NCI-H460 (cell line): Measurements from ENCODE around the gene PRR19. TPM values are rescaled to one million over a fixed set of nuclear protein-coding genes. Genes with fewer than 3 reads are reported as not detected.

ENCODE experiments used
- DNase-seq: peaks from one replicate; pipeline ENCODE4 v3.0.0-alpha.2; 2016; ENCODE audit warnings: low read depth; ENCODE audit errors: extremely low read depth
- total RNA-seq: library from RNA; depleted of rRNA; stranded (reverse); fragments of >200 nt; shearing (Covaris generic); gene quantifications from 2 replicates; pipeline ENCODE4 v1.2.3, GENCODE V29; 2014

PRR19 gene
- total RNA-seq, 1 experiment from 2014 or later, result 0.35 TPM

DNA sequence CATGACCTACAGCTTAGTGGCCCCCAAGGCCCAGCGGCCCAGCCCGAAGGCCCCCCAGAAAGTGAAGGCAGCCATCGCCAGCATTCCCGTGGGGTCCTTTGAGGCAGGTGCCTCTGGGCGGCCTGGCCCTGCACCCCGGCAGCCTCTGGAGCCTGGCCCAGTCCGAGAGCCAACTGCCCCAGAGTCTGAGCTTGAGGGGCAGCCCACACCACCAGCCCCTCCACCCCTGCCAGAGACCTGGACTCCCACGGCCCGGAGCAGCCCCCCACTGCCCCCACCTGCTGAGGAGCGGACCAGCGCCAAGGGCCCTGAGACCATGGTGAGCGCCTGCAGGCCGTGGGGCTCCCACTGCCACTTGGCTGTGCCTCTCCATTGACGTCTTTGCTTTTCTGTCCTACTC, 9.0 kb upstream of the PRR19 start:
- DNase-seq, result no peak

DNA sequence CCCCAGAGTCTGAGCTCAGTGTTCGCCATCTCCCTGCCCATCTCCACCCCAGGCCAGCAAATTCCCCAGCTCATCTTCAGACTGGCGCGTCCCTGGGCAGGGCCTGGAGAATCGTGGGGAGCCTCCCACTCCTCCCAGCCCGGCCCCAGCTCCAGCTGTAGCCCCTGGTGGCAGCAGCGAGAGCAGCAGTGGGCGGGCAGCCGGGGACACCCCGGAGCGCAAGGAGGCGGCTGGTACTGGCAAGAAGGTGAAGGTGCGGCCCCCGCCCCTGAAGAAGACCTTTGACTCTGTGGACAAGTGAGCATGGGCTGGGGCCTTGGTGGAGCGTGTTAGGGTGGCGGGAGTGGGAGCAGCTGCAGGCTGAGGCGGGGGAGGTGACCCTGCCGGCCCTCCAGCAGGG, 8.4 kb upstream of the PRR19 start:
- DNase-seq, result no peak

DNA sequence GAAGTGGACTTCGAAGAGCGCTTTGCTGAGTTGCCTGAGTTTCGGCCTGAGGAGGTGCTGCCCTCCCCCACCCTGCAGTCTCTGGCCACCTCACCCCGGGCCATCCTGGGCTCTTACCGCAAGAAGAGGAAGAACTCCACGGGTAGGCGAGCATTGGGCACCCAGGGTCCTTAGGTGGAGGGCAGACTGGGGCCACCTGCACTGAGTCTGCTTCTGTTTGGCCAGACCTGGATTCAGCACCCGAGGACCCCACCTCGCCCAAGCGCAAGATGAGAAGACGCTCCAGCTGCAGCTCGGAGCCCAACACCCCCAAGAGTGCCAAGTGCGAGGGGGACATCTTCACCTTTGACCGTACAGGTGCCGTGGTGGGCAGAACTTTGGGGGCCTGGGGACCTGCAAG, 8.0 kb upstream of the PRR19 start:
- no peak for DNase-seq

DNA sequence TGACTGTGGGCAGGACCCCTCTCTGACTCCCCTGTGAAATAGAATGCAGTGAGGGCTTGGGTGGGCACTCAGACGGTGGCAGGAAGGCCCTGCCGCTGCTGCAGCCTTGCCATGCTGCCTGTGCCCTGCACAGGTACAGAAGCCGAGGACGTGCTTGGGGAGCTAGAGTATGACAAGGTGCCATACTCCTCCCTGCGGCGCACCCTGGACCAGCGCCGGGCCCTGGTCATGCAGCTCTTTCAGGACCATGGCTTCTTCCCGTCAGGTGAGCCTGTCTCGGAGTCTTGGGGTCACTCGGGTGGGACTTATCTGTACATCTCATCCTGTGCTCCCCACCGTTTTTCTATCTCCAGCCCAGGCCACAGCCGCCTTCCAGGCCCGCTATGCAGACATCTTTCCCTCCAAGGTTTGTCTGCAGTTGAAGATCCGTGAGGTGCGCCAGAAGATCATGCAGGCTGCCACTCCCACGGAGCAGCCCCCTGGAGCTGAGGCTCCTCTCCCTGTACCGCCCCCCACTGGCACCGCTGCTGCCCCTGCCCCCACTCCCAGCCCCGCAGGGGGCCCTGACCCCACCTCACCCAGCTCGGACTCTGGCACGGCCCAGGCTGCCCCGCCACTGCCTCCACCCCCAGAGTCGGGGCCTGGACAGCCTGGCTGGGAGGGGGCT, 7.3 kb upstream of the PRR19 start:
- no peak for DNase-seq

DNA sequence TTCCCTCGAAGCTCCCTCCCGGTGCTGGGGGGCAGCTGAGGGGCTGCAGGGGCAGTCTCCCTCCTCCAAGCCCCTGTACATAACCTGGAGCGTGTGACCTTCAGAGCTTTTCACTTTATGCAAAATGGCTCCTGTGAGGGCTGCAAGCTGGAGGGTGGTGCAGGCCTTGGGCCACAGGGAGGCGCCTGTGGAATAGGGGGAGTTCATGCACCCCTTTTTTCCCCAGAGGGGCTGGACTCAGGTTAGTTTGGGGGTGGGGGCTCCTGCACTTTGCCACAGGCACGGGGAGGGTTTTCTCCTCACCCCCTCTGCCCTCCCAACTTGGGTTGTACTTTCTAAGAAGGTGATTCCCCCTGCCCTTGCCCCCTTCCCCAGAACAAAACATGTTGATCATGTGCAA, 6.6 kb upstream of the PRR19 start:
- DNase-seq, result no peak

DNA sequence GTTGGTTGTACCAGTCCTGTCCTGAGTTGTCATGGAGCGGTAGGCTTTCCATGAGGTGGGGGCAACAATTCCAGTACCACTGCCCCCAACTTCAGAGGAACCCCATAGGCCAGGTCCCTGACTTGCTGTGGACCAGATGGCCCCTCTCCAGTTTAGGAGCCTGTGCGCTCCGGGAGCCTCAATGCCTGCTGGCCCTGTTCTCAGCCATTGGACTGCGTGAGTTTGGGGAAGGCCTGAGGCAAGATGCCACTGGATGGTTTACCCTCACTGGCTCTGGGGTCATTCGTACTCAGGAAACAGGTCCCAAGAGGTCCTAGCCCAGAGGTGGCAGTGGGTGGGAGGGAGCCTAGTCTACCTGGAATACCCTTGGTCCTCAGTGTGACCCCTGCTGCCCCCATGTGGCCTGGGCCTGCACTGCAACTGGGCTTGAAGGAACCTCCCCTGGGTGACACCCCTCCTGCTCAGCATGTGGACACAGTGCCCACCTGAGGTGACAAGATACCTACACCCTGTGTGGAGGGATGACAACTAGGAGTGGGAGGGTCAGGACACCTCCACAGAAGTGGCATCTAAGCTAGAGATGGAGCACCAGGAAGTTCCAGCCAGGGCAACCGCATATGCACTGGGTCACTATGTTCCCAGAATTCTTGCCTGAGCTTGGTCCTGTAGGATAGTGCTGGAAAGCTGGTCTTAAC, 6.0 kb upstream of the PRR19 start:
- peak; percentile 56 for DNase-seq

DNA sequence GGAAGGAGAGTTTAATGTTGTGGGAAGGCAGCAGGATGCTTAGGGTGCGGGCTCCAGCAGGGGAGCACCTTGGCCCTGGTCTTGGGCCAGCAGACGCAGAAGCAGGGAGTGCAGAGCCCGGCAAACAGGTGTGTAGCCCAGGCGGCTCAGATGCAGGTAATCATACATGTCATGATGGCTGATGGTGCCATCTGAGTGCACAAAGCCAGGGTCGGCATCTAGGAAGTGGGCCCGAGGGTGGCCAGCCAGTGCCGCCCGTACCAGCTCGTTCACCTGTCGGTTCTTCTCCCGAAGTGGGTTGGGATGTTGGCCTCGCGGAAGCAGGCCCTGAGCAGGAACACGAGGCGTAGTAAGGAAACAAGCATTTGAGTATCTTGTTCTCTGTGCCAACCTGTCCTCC, 4.9 kb upstream of the PRR19 start:
- DNase-seq, result no peak

DNA sequence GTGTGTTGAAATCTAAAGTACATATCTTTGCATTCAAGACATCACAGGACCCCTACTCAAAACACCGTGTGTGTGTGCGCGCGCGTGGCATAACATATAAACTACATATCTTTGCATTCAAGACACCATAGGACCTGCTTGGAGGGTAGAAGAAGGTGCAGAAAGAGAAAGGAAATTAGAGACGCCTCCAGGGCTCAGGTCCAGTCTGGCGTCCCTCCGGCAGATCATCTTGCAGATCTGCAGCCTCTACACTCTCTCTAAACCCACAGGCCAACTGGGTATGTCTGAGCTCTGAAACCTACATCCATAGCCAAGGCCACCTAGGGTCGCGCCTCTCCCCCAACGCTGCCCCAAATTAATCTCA, 1.2 kb downstream of the PRR19 start:
- no peak for DNase-seq

DNA sequence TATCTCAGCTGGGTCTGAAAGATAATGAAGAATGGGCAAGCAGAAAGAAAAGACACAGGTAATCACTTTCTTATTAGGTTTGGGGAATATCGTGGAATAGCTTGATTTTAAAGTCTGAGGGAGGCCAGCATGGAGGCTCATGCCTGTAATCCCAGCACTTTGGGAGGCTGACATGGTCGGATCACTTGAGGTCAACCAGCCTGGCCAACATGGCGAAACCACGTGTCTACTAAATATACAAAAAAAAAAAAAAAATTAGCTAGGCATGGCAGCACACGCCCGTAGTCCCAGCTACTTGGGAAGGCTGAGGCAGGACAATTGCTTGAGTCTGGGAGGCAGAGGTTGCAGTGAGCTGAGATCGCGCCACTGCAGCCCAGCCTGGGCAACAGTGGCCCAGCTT, 1.9 kb downstream of the PRR19 start:
- no peak for DNase-seq

DNA sequence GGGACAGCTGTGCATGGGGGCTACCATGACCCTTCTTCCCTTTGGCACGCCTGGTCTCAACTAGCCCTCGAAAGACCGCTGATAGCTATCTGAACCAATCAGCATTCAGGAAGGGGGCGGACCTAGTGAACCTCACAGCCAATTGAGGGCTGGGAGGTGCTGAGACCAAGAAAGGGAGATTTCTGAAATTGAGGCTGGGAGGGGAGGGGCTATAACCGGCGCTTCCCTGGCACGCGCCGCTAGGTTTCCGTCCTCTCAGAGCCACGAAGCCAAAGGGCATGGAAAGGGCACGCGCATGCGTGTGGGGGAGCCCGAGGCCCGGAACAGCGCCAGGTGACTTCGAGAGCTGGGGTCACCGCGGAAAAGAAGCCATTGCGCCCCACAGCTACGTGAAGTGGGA, 4.7 kb downstream of the PRR19 start:
- DNase-seq, result no peak

DNA sequence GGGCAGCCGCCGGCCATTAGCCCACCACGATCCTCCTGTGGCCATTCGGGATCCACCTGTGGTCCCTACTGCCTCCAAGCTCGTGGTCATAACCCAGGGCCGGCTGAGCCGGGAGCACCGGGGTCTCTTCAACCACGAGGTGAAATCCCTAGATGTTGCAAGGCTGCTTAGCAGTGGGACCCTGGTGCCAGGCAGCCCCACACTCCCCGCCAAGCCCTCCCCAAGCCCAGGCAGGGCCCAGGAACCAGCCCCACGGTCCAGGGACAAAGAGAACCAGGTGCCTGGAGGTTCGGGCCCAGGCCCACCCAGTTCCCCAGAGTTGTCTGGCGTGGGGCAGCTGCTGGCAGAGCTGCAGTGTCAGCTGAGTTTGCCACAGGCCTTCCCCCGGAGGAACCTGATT, 7.8 kb downstream of the PRR19 start:
- no peak for DNase-seq

DNA sequence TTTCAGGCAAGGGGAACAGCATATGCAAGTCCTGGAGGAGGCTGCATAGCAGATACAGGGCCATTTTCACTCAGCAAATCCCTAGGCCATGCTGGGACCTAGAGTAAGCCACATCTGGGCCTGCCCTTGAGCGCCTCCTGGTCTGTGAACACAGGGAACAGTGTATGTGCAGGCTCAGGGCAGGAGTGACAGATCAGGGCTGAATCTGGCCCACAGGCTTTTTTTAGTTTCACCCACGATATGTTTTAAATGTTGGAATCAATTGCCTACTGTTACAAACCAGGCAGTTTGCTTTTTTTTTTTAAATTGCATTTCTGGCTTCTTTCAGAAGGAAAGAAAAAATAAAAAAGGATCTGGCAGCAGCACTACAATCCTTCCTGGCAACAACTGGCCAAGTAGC, 9.7 kb downstream of the PRR19 start:
- no peak for DNase-seq

DNA sequence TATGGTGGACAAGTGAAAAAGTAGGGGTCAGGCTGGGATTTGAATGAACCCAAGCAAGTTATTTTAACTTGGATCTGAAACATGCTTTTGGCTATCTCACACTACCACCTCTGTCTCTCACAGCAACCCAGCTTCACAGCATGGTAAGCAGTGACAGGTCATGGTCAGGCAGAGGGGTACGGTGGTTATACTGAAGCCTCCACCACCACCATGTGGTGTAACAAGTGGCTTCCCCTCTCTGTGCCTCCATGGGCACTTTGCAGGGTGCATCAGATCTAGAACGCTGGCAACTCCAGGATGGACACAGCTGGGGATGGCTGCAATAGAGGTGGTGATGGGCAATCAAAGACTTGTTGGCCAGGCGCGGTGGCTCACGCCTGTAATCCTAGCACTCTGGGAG, 10.4 kb downstream of the PRR19 start:
- no peak for DNase-seq

DNA sequence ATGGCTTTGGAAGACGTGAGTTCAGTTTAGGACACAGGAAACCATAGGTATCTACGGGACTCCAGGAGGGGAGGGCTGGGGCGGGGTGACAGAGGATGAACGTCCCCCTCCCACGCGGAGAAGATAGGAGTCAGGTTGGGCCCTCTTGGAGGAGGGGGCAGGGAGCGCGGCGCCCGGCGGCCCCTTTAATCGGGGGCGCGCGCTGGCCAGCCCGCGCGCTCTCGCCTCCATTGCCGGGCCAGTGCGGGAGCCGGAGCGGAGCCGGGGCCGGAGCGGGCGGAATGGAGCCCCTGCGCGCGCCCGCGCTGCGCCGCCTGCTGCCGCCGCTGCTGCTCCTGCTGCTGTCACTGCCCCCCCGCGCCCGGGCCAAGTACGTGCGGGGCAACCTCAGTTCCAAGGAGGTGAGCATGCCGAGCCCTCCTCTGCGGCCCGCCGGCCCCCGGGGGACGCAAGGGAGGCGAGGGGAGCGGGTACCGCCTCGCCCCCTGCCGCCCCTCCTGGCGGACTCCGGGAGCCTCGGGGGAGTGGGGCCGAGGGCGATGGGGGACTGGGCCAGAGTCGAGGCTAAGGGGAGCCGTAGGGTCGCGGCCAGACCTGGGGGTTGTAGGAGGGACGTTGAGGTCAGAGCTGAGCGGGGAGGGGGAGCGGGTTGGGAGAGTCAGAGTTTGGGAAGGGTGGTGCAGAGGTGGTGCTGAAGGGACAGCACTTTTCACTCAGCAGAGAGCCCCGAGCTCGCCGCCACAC, 11.3 kb downstream of the PRR19 start, which contains the start of gene TMEM145:
Gene TMEM145 (plus strand): TSS at position 214 of the 744 bp plus-strand sequence. CDS start 68 bp downstream, at position 282.
- DNase-seq, result no peak

DNA sequence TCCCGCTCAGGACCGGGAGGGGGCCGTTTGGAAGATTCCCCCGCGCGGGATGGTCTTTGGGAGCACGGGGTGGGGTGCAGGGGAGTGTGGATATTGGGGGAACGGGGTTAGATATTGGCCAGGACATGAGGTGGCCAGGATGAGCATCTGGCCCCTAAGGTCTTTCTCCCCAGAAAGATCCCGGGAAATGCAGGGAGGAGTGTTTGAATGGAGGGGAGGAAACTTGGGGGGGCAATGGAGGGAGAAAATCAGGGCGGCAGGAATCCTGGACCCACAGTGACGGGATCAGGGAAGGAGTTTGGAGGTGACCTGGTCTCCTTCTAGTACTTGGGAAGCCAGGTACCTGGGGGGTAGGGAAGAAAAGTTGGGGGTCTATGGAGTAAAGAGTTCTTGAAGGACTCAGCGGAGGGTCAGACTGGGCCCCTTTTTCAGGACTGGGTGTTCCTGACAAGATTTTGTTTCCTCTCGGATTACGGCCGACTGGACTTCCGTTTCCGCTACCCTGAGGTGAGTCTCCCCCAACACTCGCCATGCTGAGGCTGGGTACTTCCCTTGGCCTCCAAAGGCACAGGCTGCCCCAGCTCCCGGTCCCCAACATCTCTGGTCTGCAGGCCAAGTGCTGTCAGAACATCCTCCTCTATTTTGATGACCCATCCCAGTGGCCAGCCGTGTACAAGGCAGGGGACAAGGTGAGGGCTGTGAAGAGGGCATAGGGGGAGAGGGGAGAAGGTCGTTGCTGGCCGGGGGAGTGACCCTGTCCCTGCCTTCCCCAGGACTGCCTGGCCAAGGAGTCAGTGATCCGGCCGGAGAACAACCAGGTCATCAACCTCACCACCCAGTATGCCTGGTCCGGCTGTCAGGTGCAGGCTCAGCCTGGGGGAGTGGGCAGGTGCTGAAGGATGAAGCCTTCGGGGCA, 12.2 kb downstream of the PRR19 start:
- no peak for DNase-seq

DNA sequence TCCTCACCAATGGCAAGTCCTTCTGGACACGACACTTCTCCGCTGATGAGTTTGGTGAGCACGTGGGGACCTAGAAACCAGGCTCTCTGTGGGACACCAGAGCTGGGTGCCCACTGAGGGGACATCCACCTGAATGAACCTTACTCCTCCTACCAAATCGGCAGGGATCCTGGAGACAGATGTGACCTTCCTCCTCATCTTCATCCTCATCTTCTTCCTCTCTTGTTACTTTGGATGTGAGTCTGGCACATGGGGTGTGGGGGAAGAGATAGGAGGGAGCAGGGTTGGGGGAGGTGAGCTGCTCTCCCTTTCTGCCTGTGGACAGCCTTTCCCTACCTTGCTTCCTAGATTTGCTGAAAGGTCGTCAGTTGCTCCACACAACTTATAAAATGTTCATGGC, 13.1 kb downstream of the PRR19 start:
- DNase-seq, result no peak

DNA sequence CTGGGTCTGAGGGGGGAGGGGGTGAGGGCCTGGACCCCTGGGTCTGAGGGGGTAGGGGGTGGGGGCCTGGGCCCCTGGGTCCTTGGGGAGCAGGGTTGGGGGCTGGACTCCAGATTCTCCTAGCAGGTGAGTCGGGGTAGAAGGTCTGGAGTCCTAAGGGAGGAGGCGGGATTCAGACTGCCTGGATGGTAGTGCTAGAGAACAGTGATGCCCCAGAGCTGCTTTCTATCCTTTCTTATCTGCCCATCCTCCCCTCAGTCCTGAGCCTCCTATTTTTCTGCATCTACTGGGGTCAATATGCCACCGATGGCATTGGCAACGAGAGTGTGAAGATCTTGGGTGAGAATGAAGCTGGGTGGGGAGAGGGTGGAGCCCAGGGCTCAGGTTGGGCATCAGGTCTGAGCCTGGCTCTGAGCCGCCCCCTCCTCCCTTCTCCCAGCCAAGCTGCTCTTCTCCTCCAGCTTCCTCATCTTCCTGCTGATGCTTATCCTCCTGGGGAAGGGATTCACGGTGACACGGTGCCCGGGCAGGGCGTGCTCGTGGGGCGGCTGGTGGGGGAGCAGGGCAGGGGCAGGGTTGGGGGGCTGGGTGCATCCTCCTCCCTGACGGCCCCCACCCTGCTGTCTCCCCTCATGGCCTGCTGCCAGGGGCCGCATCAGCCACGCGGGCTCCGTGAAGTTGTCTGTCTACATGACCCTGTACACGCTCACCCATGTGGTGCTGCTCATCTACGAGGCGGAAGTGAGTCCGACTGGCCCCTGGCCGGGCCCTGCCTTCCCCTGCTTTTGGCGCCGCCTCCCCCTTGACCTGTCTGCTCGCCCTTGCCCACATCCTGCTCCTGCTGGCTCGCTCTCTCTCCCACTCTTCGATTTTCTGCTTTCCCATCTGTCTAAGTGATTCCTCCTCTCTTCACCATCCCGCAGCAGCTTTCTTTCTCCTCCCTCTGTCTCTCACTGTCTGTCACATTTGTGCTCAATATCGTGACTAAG, 14.6 kb downstream of the PRR19 start:
- no peak for DNase-seq

DNA sequence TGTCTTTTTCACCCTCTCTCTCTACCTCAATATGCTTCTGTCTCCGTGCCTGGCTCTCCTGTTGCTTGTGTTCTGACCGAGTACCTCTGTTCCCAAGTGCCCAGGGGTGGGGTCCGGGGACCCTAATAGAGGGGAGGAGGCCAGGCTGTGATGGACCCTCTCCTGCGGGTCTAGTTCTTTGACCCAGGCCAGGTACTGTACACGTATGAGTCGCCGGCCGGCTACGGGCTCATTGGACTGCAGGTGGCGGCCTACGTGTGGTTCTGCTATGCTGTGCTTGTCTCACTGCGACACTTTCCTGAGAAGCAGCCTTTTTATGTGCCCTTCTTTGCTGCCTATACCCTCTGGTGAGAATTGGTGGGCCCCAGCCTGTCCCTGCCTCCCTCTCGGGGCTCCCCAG, 15.6 kb downstream of the PRR19 start:
- DNase-seq, result no peak

DNA sequence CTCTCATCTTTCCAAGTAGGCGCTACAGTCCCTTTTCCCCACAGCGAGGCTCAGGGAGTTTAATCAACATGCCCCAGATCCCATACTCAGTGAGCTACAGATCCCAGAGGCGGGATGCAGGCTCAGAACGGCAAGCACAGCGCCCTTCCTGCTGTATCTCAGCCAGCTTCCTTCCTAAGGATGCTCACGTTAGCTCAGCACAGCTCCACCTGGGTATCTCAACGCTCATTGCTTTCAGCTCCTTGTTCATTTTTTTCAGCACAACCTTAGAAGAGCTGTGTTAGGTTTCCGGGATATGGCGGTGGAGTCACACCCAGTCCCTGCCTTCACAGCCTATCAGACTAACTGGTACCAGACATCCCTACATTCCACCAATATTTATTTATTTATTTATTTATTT, 20.4 kb downstream of the PRR19 start:
- DNase-seq, result no peak

DNA sequence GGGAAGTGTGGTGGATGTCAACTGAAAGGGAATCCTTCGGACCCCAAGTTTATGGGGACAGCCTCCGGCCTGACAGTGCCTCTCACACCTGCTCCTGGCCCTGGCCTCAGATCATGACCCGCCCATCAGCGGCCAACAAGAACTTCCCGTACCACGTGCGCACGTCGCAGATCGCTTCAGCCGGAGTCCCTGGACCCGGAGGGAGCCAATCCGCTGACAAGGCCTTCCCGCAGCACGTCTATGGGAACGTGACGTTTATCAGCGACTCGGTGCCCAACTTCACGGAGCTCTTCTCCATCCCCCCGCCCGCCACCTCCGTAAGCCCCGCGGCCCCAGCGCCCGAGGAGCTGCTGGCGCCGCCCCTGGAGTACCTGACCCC, 21.5 kb downstream of the PRR19 start:
- no peak for DNase-seq
